22Rv1 (cell line): ENCODE measurements around the gene MPEG1.

Experiments
- ZFX ChIP-seq: fragments of 450-650 bp; IDR thresholded peaks from 2 replicates; pipeline ENCODE4 v1.6.1; 2017; ENCODE audit warnings: antibody characterized with exemption, borderline replicate concordance
- TF ChIP-seq, protein P1 (sequence below): fragments of 450-650 bp; IDR thresholded peaks from 2 replicates; pipeline ENCODE4 v1.5.1; 2017; ENCODE audit warnings: mild to moderate bottlenecking

DNA sequence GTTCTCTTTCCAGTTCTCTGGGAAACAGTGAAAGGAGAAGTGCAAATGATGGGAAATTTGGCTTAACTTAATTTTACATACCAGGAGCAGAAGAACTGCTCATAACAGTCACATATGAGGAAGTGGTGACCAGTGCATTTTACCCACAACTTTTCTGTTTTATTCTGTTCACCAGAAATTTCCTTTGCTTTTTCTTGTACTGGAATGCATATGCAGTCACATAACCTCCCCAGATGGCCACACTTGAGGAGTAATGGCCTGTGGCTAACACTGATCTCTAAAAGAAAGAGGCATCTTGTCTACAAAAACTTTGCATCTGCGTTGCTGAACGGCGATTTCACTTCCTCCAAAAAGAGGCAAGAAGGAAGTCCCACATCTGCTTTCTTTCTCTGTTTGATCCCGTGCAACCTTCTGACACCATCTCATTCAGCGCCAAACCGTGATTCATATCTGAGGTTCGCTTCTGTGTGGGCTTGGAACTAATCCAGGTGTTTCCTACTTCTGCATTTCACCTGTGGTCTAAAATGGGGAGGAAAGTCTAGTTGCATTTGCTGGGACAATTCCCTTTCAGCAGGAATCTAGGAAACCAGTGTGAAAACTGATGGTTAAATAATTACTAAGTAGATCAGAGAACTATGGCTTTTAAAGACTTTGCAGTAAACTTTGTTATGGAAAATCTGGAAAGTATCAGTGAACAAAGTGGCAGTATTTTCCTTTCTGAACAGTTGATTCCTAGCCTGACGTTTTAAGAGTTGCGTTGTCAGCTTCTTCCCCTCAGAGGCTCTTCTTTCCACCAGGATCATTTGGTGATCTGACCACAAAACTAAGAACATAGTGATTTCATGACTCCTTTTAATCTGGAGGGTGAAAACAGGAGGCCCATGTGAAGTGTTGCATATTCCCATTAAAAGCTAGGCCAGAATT, 4.2 kb upstream of the MPEG1 start:
- TF ChIP-seq, protein P1, sequence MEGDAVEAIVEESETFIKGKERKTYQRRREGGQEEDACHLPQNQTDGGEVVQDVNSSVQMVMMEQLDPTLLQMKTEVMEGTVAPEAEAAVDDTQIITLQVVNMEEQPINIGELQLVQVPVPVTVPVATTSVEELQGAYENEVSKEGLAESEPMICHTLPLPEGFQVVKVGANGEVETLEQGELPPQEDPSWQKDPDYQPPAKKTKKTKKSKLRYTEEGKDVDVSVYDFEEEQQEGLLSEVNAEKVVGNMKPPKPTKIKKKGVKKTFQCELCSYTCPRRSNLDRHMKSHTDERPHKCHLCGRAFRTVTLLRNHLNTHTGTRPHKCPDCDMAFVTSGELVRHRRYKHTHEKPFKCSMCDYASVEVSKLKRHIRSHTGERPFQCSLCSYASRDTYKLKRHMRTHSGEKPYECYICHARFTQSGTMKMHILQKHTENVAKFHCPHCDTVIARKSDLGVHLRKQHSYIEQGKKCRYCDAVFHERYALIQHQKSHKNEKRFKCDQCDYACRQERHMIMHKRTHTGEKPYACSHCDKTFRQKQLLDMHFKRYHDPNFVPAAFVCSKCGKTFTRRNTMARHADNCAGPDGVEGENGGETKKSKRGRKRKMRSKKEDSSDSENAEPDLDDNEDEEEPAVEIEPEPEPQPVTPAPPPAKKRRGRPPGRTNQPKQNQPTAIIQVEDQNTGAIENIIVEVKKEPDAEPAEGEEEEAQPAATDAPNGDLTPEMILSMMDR: no peak
- TF ChIP-seq ZFX: no peak
